Right lobe of liver (tissue), 4 donors: Measurements from ENCODE around the gene GMDS.

Experiments used
- POLR2A ChIP-seq: fragments of 450-650 bp; IDR thresholded peaks from one replicate; pipeline ENCODE4 v1.6.1; 2017; ENCODE audit warnings: antibody characterized with exemption, mild to moderate bottlenecking
- TF ChIP-seq, protein P1 (sequence below), 4 donors: fragments of 200-600 bp in 3 of 4; fragments of 450-650 bp in 1 of 4; IDR thresholded peaks; one replicate each; pipeline versions ENCODE4 v1.5.1 to v1.8.0; 2016 to 2022; ENCODE audit warnings: antibody characterized with exemption in 4 of 4, mild to moderate bottlenecking in 2 of 4
- donor health status: DM: no; HTN: no; CAD: no.
- donor health status: DM: no; HTN: no; CAD: no.
- donor health status: DM: no; HTN: yes; CAD: no.

DNA sequence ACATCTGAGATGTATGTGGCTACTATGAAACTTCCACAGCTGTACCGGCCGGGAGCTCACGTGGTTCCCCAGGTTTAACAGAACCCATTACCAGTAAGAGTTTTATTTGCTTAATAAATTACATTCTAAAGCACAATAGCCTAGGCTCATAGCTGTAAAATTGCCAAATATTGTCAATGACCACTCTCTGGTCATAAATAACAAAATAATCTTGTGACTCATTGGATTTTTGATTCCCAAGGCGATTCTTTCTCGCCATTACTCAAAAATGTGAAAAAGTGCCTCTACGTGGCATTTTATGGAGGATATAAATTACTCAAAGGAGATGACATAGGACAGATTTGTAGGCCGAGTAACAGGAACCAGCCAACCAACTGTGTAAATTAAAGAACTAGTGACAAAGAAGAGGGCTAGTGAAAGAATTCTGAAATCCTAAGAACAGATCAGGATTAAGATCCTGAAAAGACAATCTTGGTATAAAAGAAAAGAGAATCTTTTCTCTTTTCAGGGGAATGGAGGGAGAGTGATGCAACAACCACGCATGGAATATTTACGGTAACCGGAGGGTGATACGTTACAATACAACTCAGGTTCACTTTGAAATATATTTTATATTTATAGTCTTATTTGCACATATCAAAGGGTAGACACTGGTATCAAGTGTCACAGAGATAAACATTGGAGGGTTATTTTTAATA is 436.0 kb downstream of the GMDS start:
- TF ChIP-seq, protein P1, sequence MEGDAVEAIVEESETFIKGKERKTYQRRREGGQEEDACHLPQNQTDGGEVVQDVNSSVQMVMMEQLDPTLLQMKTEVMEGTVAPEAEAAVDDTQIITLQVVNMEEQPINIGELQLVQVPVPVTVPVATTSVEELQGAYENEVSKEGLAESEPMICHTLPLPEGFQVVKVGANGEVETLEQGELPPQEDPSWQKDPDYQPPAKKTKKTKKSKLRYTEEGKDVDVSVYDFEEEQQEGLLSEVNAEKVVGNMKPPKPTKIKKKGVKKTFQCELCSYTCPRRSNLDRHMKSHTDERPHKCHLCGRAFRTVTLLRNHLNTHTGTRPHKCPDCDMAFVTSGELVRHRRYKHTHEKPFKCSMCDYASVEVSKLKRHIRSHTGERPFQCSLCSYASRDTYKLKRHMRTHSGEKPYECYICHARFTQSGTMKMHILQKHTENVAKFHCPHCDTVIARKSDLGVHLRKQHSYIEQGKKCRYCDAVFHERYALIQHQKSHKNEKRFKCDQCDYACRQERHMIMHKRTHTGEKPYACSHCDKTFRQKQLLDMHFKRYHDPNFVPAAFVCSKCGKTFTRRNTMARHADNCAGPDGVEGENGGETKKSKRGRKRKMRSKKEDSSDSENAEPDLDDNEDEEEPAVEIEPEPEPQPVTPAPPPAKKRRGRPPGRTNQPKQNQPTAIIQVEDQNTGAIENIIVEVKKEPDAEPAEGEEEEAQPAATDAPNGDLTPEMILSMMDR (IDR thresholded peaks at IDR 0.05) = no peak
- no peak for TF ChIP-seq POLR2A
